Subcutaneous adipose tissue (tissue), 4 donors: ENCODE measurements around the gene RAPGEF2. TPM values are rescaled to one million over a fixed set of nuclear protein-coding genes. Genes with fewer than 3 reads are reported as not detected.

Source experiments
- total RNA-seq, 4 donors: library from RNA; depleted of rRNA; stranded (reverse); fragments of >200 nt; gene quantifications; one replicate each; pipeline ENCODE4 v1.1.0, GENCODE V29; 2016
- TF ChIP-seq, protein P1 (sequence below): fragments of 450-650 bp; IDR thresholded peaks from one replicate; pipeline ENCODE4 v1.5.1; 2016; ENCODE audit warnings: low read depth, mild to moderate bottlenecking, control low read depth, antibody characterized with exemption, moderate library complexity

The RAPGEF2 gene
- total RNA-seq, 4 donors from 2014 or later, result 41.2 to 71.8 (median 52.5) TPM

DNA sequence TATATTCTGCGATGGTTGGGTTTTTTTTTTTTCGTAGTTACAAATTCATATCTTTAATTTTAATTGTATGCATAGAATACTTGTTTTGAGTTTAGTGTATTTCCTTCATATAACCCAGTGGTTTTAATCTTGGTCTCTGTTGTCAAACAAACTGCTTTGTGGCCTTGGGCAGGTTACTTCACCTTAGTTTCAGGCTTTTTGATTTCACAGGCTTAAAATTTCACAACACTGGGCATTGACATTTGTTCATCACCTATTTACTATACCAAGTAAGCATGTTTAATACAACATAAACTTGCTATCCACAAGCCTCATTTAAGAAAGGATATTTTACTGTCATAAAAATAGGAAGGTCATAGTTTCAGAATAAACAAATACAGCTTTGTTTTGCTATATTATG, 14.7 kb downstream of the RAPGEF2 start:
- TF ChIP-seq, protein P1, sequence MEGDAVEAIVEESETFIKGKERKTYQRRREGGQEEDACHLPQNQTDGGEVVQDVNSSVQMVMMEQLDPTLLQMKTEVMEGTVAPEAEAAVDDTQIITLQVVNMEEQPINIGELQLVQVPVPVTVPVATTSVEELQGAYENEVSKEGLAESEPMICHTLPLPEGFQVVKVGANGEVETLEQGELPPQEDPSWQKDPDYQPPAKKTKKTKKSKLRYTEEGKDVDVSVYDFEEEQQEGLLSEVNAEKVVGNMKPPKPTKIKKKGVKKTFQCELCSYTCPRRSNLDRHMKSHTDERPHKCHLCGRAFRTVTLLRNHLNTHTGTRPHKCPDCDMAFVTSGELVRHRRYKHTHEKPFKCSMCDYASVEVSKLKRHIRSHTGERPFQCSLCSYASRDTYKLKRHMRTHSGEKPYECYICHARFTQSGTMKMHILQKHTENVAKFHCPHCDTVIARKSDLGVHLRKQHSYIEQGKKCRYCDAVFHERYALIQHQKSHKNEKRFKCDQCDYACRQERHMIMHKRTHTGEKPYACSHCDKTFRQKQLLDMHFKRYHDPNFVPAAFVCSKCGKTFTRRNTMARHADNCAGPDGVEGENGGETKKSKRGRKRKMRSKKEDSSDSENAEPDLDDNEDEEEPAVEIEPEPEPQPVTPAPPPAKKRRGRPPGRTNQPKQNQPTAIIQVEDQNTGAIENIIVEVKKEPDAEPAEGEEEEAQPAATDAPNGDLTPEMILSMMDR, result no peak

DNA sequence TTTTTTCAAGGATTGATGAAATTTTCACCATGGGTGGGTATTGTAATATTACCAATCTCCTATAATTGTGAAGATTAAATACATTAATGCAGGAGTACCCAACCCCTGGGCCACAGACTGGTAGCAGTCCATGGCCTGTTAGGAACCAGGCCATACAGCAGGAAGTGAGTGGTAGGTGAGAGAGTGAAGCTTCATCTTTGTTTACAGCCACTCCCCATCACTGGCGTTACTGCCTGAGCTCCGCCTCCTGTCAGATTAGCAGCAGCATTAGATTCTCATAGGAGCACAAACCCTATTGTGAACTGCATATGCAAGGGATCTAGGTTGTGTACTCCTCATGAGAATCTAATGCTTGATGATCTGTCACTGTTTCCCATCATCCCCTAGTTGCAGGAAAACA, 15.1 kb downstream of the RAPGEF2 start:
- TF ChIP-seq, protein P1, result no peak

GRCh38 chr4:159121371-159121770, 18.5 kb downstream of the RAPGEF2 start:
- TF ChIP-seq, protein P1, result no peak

GRCh38 chr4:159126716-159127115, 23.8 kb downstream of the RAPGEF2 start:
- TF ChIP-seq, protein P1, result no peak

DNA sequence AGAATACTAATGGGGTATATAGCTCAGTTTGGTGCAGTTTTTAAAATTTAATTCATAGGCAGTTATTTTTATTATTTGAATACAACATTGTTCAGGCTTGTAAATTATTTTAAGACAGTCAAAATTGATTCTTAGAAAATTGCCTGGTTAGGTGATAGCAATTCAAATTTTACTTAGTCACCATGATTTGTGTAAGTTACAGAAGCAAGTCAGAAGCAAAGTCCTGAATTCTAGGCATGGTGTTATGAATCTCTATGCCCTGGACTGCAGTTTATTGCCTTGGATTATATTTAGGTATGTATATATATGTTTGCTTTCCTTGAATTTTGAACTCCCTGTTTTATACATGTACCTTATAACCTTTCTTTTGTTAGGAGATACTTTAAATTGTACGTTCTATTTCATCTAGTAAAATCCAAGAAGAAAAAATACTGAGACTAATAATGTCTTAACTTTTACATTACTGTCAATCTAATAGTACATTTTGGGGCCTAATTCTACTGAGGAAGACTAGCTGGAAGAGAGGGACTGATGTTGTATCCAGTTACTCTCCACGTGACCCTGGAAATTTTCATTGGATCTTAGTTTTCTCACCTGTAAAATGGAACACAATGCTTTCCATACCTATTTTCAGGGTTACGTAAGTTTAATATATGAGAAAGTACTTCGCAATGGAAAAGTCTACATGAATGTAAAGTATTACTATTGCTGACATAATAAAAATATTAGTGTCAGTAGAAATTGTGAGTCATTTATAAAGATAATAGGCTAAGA, 25.1 kb downstream of the RAPGEF2 start:
- TF ChIP-seq, protein P1, result no peak

DNA sequence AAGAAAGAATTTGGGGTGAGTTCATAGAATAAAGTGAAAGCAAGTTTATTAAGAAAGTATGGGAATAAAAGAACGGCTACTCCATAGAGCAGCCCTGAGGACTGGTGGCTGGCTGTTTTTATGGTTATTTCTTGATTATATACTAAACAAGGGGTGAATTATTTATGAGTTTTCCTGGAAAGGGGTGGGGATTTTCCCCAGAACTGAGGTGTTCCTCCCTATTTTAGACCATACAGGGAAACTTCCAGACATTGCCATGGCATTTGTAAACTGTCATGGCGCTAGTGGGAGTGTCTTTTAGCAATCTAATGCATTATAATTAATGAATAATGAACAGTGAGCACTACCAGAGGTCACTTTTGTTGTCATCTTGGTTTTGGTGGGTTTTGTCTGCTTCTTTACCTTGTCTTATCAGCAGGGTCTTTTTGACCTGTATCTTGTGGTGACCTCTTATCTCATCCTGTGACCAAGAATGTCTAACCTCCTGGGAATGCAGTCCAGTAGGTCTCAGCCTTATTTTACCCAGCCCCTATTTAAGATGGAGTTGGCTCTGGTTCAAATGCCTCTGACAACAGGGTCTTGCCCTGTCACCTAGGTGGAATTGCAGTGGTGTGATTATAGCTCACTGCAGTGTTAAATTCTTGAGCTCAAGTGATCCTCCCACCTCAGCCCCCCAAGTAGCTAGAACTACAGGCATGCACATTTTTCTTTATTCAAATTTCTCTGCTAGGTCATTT, 27.1 kb downstream of the RAPGEF2 start:
- TF ChIP-seq, protein P1, result no peak

GRCh38 chr4:159131564-159131963, 28.7 kb downstream of the RAPGEF2 start:
- TF ChIP-seq, protein P1, result no peak
